ENCODE measurements around the gene UNC5C.

DNA sequence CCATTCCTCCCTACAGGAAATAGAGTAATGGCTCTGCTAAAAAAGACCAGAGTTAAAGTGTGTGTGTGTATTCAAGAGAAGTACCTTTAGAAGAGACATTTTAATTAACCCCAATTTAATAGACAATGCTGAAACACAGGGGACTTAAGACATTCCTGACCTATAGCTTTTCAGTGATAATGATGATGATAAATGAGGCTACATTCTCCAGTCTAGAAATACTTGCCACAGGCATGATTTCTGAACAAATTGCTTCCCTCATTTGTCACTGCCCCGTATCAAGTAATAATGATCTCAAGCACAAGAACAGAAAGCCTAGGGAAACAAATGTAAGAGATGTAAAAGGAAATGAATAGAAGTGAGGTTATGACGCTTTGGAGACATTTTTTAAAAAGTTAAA lies 117.1 kb downstream of the UNC5C start:
- TF ChIP-seq, protein P1, sequence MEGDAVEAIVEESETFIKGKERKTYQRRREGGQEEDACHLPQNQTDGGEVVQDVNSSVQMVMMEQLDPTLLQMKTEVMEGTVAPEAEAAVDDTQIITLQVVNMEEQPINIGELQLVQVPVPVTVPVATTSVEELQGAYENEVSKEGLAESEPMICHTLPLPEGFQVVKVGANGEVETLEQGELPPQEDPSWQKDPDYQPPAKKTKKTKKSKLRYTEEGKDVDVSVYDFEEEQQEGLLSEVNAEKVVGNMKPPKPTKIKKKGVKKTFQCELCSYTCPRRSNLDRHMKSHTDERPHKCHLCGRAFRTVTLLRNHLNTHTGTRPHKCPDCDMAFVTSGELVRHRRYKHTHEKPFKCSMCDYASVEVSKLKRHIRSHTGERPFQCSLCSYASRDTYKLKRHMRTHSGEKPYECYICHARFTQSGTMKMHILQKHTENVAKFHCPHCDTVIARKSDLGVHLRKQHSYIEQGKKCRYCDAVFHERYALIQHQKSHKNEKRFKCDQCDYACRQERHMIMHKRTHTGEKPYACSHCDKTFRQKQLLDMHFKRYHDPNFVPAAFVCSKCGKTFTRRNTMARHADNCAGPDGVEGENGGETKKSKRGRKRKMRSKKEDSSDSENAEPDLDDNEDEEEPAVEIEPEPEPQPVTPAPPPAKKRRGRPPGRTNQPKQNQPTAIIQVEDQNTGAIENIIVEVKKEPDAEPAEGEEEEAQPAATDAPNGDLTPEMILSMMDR (IDR thresholded peaks at IDR 0.05 in 8 of 11, conservative IDR thresholded peaks at IDR 0.05 in 3 of 11), result no peak
- TF ChIP-seq POLR2AphosphoS5 (IDR thresholded peaks at IDR 0.05), result no peak

Measured in spleen (tissue), 7 donors.